Measurements from ENCODE around the gene PKD1. TPM values are rescaled to one million over a fixed set of nuclear protein-coding genes. Genes with fewer than 3 reads are reported as not detected.

PKD1 gene
- total RNA-seq, 3 donors from 2014 or later = 63.9 to 233 (median 80.8) TPM

GRCh38 chr16:2180962-2181923 lies 45.5 kb upstream of the PKD1 start:
- TF ChIP-seq CTCF (IDR thresholded peaks at IDR 0.05) = no peak
- peaks cover 3% of the 10 kb centered on the region for H3K36me3 ChIP-seq (ENCODE audit: low read depth)
- intact Hi-C loops (cut with DNase I, micrococcal nuclease) = no loop called here
- ATAC-seq (no peak), DNase-seq (no peak)
- no peaks in the 10 kb centered on the region for H3K9me3 ChIP-seq
- H3K4me3 ChIP-seq = no peak overlapping the region
- no peaks in the 10 kb centered on the region for H3K4me1 ChIP-seq (ENCODE audit: low read depth)

- no peaks in the 10 kb centered on the region for H3K4me1 ChIP-seq (ENCODE audit: low read depth)
- TF ChIP-seq CTCF (IDR thresholded peaks at IDR 0.05) = no peak
- intact Hi-C loops (cut with DNase I, micrococcal nuclease) = no loop called here
- no peak overlapping the region for H3K4me3 ChIP-seq
- DNase-seq (no peak), ATAC-seq (no peak)
- H3K9me3 ChIP-seq = no peaks in the 10 kb centered on the region
- H3K36me3 ChIP-seq (ENCODE audit: low read depth) = peaks cover 3% of the 10 kb centered on the region
These were observed 44.8 kb upstream of the PKD1 start for GRCh38 chr16:2180461-2180860.

- ATAC-seq (no peak), DNase-seq (no peak)
- Histone ChIP-seq H3K36me3 (ENCODE audit: low read depth) (peaks cover 3% of the 10 kb centered on the region), H3K4me3 (no peak overlapping the region), H3K4me1 (ENCODE audit: low read depth) (no peaks in the 10 kb centered on the region), H3K9me3 (no peaks in the 10 kb centered on the region)
- no peak for TF ChIP-seq CTCF (IDR thresholded peaks at IDR 0.05)
- intact Hi-C loops (cut with DNase I, micrococcal nuclease) = no loop called here
These were observed 43.9 kb upstream of the PKD1 start for GRCh38 chr16:2179576-2179975.

GRCh38 chr16:2179107-2179501 lies 43.4 kb upstream of the PKD1 start:
- no peak overlapping the region for H3K4me3 ChIP-seq
- intact Hi-C loops (cut with DNase I, micrococcal nuclease) = no loop called here
- no peaks in the 10 kb centered on the region for H3K4me1 ChIP-seq (ENCODE audit: low read depth)
- no peaks in the 10 kb centered on the region for H3K9me3 ChIP-seq
- peaks cover 3% of the 10 kb centered on the region for H3K36me3 ChIP-seq (ENCODE audit: low read depth)
- DNase-seq (no peak), ATAC-seq (no peak)
- no peak for TF ChIP-seq CTCF (IDR thresholded peaks at IDR 0.05)

- intact Hi-C loops (cut with DNase I, micrococcal nuclease) = no loop called here
- DNase-seq (peak in 1 of 3 donors; percentile 10), ATAC-seq (peak; percentile 18)
- H3K4me3 ChIP-seq = no peak overlapping the region
- no peaks in the 10 kb centered on the region for H3K9me3 ChIP-seq
- no peak for TF ChIP-seq CTCF (IDR thresholded peaks at IDR 0.05)
- H3K36me3 ChIP-seq (ENCODE audit: low read depth) = peaks cover 3% of the 10 kb centered on the region
- H3K4me1 ChIP-seq (ENCODE audit: low read depth) = no peaks in the 10 kb centered on the region
These were observed 42.8 kb upstream of the PKD1 start for GRCh38 chr16:2178321-2179106.

Measured in mucosa of descending colon (tissue), 3 donors.